GM10266 (cell line): ENCODE measurements around the gene RHOJ.

ENCODE experiments used
- DNase-seq: peaks from one replicate; pipeline ENCODE4 v3.0.0; 2012; ENCODE audit errors: extremely low spot score
- TF ChIP-seq, protein P1 (sequence below): IDR thresholded peaks from 2 replicates; pipeline ENCODE4 v1.5.1; 2012; ENCODE audit warnings: mild to moderate bottlenecking, low read depth; ENCODE audit not compliant: control insufficient read depth, insufficient read depth; ENCODE audit errors: missing control alignments

RHOJ gene

DNA sequence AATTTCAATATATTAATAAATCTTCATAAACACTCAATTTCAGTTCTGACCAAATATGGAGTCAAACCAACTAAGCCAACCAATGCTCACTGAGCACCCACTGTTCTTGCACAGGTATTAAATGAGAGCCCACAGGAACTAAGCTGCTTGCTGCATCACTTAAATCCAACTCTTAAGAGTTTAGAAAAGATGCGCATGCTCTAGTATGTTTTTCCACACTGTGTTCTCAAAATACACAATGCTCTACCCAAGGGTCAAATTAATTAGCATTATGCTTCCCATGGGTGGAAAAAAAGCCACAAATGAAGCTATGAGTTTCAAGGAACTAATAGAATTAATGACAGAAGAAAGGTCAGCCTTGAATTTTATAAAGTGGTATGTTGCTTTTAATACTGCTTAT lies 118.2 kb downstream of the RHOJ start:
- TF ChIP-seq, protein P1, sequence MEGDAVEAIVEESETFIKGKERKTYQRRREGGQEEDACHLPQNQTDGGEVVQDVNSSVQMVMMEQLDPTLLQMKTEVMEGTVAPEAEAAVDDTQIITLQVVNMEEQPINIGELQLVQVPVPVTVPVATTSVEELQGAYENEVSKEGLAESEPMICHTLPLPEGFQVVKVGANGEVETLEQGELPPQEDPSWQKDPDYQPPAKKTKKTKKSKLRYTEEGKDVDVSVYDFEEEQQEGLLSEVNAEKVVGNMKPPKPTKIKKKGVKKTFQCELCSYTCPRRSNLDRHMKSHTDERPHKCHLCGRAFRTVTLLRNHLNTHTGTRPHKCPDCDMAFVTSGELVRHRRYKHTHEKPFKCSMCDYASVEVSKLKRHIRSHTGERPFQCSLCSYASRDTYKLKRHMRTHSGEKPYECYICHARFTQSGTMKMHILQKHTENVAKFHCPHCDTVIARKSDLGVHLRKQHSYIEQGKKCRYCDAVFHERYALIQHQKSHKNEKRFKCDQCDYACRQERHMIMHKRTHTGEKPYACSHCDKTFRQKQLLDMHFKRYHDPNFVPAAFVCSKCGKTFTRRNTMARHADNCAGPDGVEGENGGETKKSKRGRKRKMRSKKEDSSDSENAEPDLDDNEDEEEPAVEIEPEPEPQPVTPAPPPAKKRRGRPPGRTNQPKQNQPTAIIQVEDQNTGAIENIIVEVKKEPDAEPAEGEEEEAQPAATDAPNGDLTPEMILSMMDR, result no peak
- no peak for DNase-seq

DNA sequence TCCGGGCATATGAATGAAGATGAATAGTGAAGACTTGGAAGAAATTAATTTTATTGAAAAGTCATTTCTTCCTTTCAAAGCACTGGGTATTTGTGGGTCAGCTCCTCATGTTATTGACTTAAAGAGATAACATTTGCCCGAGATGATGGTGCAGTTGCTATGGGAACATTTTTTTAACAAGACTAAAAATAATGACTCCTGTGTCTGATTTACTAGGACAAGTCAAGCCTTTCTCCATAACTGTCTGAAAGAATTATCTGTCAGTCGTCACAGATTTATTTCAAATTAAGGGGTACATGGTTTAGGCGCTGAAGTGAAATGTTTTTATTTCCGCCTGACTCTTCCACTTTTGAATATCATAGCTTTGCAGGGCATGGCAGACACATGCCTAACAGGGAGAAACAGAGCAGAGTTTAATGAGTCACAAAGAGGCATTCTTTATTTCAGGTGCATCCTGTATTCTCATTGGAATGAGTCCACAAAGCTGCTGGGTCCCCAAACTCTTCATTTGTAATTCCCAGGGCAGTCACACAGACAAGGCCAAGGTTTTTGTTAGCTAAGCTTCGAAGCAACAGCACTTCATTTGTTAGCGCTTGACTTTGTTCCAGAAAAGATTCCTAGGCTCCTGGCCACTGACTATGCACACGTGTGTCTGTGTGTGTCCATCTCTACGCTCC lies 118.8 kb downstream of the RHOJ start:
- TF ChIP-seq, protein P1, result no peak
- DNase-seq, result no peak

GRCh38 chr14:63326840-63327239 lies 122.6 kb downstream of the RHOJ start:
- TF ChIP-seq, protein P1, result no peak
- DNase-seq, result no peak

DNA sequence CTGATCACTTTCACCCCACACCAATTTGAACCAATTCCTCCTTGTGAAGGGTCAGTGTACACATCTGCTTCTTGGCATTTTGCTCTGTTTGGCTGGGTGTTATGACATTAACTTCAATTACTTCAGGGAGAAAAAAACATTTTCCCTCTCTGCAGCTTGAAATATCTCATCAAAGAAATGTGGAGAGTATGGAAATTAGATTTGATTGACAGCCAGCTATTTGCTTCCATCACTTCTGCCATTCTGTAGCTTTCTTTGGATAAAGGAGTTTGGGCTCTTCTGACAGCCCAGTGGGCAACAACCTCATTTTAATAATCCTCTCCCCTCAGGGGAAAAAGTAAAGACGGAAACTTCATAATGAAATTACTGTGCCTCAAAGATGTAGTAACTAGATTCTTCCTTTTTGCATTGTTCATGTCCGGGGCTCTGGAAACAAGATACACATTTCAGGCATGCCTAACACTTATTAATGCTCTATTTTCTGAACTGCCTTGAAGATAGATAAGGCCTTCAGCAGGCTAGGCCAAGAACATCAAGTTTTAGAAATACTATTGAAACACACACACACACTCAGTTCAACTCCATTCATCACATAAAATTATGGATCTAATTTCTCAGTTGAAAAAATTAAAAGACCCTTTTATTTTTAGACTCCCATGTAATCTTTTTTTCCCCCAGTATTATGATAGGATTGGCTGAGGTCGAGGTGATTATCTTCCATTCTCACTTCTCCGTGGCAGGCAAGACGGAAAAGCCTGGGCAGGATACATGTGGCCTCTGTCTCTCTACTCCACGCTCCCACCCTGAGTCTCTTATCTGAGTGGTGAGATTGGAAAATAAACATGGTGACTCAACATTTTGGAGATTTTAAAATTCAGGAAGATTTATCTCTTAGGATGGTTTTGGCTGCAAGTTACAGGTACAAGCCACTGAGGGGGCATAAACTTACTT lies 124.8 kb downstream of the RHOJ start:
- TF ChIP-seq, protein P1, result no peak
- no peak for DNase-seq

DNA sequence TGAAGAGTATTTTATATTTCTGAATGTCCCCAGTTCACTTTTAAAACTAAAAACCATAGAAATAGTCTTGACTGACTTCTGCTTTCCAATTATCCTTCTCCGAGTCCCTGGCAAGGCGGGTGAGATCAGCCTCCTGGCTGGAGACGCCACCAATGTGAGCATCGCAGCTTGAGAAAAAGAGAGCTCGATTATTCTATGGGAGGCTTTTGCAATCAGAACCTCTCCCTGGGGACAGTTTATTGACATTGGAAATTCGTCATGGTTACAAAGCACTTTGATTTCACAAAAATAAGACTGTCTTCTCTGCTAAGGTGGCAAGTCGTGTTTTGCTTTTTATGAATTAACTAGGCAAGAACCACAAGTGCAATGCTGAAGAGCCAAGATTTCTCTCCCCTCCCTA lies 138.1 kb downstream of the RHOJ start:
- TF ChIP-seq, protein P1, result no peak
- no peak for DNase-seq
